Activated naive CD8-positive, alpha-beta T cell treated with anti-CD3 and anti-CD28 coated beads, Interleukin-2, amount 50 U/mL, for 16 hours (primary cell): Measurements from ENCODE around the gene CDK12.

Experiments used
- DNase-seq: peaks from one replicate; pipeline ENCODE4 v3.0.0-alpha.2; 2020; ENCODE audit warnings: low read depth, low spot score

Gene CDK12

DNA sequence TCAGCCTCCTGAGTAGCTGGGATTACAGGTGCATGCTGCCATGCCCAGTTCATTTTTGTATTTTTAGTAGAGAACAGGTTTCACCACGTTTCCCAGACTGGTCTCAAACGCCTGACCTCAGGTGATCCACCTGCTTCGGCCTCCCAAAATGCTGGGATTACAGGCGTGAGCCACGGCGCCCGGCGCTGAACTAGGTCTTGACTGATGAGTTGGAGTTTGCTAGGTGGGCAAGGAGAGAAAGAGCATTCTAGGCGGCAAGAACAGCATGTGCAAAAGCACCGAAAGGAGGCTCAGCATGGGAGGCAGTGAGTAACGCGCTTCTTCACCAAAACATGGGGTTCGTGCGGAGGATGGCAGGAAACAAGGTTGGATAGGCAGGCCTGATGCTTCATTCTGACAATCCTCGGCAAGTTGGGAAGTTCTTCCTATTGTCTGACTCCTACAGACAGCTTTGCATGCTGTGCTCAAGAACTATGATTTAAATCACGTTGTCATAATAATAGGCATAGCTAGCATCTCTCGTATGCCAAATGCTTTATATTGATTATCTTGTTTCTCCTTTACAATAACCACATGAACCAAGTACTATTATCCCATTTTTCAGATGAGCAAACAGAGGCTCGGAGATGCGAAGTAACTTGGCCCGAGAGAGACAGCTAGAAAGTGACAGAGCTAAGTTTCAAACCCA, 119.9 kb downstream of the CDK12 start:
- DNase-seq = no peak

DNA sequence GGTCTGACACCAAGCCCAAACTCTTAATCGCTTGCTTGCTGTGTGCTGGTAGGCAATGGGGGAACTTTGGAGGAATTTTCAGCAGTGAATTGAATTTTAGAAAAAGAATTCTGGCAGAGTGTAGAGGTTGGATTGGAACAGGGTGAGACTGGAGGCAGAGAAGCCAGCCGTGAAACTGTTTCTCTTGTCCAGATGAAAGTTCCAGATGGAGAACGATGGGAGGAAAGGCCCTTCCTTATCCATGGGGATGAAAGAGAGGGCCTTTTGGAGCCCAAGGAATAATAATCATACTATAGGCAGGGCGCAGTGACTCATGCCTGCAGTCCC, 120.4 kb downstream of the CDK12 start:
- no peak for DNase-seq

DNA sequence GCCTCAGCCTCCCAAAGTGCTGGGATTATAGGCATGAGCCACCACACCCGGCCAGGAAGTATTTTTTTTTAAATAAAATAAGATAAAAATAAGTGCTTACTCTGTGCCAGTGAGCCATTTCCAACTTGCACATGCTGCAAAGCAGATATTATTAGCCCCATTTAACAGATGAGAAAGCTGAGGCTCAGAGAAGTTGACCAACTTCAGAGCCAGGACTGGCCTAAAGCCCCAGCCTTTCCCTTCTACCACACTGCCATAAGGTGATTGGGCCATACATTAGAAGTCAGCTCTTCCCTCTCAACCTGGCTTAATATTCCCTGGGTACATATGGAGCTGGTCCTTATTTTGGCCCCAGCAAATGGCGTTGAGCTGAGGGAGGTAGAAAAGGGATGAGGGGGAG, 121.4 kb downstream of the CDK12 start:
- DNase-seq = no peak
